Fibroblast of lung (primary cell): ENCODE data around the gene PRKACB. TPM values are rescaled to one million over a fixed set of nuclear protein-coding genes. Genes with fewer than 3 reads are reported as not detected.

Source experiments
- DNase-seq, 2 donors: peaks; one replicate each; pipeline versions ENCODE4 v3.0.0 to v3.0.0-alpha.2; 2010; ENCODE audit warnings: low read depth in 2 of 2
- H2AFZ ChIP-seq: 2 replicates; pipeline ENCODE4 v1.5.1; 2012; ENCODE audit warnings: low read length, control low read depth, inconsistent platforms
- H3K27ac ChIP-seq: 2 replicates; pipeline ENCODE4 v1.5.1; 2011; ENCODE audit warnings: low read length, control low read depth; ENCODE audit not compliant: insufficient read depth
- H3K27me3 ChIP-seq: 2 replicates; pipeline ENCODE4 v1.5.1; 2011; ENCODE audit warnings: mild to moderate bottlenecking, low read length; ENCODE audit not compliant: control insufficient read depth, insufficient read depth
- H3K36me3 ChIP-seq: 2 replicates; pipeline ENCODE4 v1.5.1; 2011; ENCODE audit warnings: low read length; ENCODE audit not compliant: control insufficient read depth, insufficient read depth
- H3K4me1 ChIP-seq: 2 replicates; pipeline ENCODE4 v1.5.1; 2011; ENCODE audit warnings: low read length; ENCODE audit not compliant: control insufficient read depth, insufficient read depth; ENCODE audit errors: extremely low read depth
- H3K4me2 ChIP-seq: 2 replicates; pipeline ENCODE4 v1.5.1; 2011; ENCODE audit warnings: low read length, control low read depth; ENCODE audit not compliant: insufficient read depth; ENCODE audit errors: extremely low read depth
- H3K4me3 ChIP-seq, 4 experiments: fragments of 200-600 bp in 1 of 4; sonication (generic) in 1 of 4; replicated peaks in 1 of 4; 2 replicates each; pipeline ENCODE4 v1.5.1; 2011 to 2016; ENCODE audit warnings: low read length in 4 of 4, low read depth in 3 of 4, mild to moderate bottlenecking in 3 of 4, control low read depth in 2 of 4, inconsistent platforms in 1 of 4, mixed read lengths in 1 of 4; ENCODE audit not compliant: insufficient read depth in 1 of 4; ENCODE audit errors: control extremely low read depth in 1 of 4
- H3K79me2 ChIP-seq: 2 replicates; pipeline ENCODE4 v1.5.1; 2012; ENCODE audit warnings: mild to moderate bottlenecking, low read length, inconsistent platforms; ENCODE audit not compliant: control insufficient read depth, insufficient read depth
- H3K9ac ChIP-seq: 2 replicates; pipeline ENCODE4 v1.5.1; 2011; ENCODE audit warnings: mild to moderate bottlenecking, low read length, control low read depth; ENCODE audit not compliant: insufficient read depth
- H3K9me3 ChIP-seq: 2 replicates; pipeline ENCODE4 v1.5.1; 2012; ENCODE audit warnings: low read depth, low read length; ENCODE audit not compliant: control insufficient read depth, insufficient read depth
- H4K20me1 ChIP-seq: 2 replicates; pipeline ENCODE4 v1.5.1; 2011; ENCODE audit warnings: low read length; ENCODE audit not compliant: control insufficient read depth, insufficient read depth; ENCODE audit errors: extremely low read depth
- EZH2 ChIP-seq: IDR thresholded peaks from 2 replicates; pipeline ENCODE4 v1.5.1; 2012; ENCODE audit warnings: low read length, control low read depth, mild to moderate bottlenecking; ENCODE audit errors: missing control alignments
- polyA minus RNA-seq: library from RNA; depleted of rRNA, polyadenylated mRNA; stranded (reverse); fragments of >200 nt; gene quantifications from 2 replicates; pipeline ENCODE4 v1.2.3, GENCODE V29; 2011; ENCODE audit warnings: low replicate concordance
- polyA plus RNA-seq, 2 donors: library from polyadenylated mRNA; depleted of rRNA in 1 of 2; stranded (reverse) in 1 of 2; unstranded in 1 of 2; fragments of >200 nt; gene quantifications; 2 replicates each; pipeline ENCODE4 v1.2.1, GENCODE V29; 2011 to 2012; ENCODE audit warnings: missing spikeins in 1 of 2
- total RNA-seq: library from RNA; depleted of rRNA; stranded (reverse); fragments of >200 nt; gene quantifications from 2 replicates; pipeline ENCODE4 v1.2.1, GENCODE V29; 2014
- TF ChIP-seq, protein P1 (sequence below), 2 donors: IDR thresholded peaks in 1 of 2; conservative IDR thresholded peaks in 1 of 2; 1 replicate in 1 of 2; 2 replicates in 1 of 2; pipeline ENCODE4 v1.5.1; 2011 to 2012; ENCODE audit warnings: low read length in 2 of 2, control low read depth in 1 of 2, inconsistent platforms in 1 of 2, low read depth in 1 of 2, mild to moderate bottlenecking in 1 of 2

PRKACB gene
- total RNA-seq = 18.5 and 22.0 TPM in 2 replicates
- polyA plus RNA-seq = 28.3 and 32.6 TPM in 2 replicates
- 15.4 and 17.2 TPM in 2 replicates for polyA plus RNA-seq (2012)
- polyA minus RNA-seq = 2.7 and 5.5 TPM in 2 replicates

DNA sequence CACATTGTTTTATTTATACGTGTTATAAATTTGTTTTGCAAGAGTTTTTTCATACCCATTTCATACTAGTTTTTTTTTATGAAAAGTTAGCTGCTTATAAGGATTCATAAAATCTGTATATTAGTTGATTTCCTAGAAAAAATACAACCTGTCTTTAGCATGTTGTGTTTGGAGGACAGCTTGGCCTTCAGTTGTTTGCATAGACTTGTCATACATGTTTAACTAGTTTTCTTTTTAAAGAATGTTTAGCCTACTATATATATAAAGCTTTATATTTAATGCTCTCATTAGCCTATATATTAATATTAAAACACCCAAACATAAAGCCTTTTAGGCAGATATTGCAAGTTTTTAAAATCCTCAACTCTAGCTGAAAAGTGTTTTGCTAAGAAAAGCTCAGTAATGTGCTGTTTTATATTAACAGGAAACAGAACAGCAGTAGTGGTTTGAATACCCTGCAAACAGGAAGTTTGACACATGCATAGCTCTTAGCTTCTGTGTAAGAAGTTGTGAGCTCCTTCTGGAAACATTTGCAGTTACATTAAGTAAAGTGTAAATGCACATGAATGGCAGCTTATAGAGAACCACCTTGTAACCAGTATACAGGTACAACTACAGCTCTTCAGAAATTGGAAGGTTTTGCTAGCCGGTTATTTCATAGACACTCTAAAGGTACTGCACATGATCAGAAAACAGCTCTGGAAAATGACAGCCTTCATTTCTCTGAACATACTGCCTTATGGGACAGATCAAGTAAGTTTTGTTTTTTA, at the start of gene PRKACB:
Gene PRKACB, plus strand, starts transcription at position 476 of the 770 bp plus-strand sequence. Its CDS starts 91 bp downstream, at position 567.
- Histone ChIP-seq H3K4me2 (peak within 1 kb of the TSS; percentile 18), H3K27me3 (no peaks in the 10 kb centered on the region), H3K9ac (no peak within 1 kb of the TSS), H3K4me1 (peaks cover 5% of the 10 kb centered on the region), H3K4me3 (no peak within 1 kb of the TSS), H3K9me3 (no peaks in the 10 kb centered on the region), H3K79me2 (no peaks in the 10 kb centered on the region), H2AFZ (peak within 1 kb of the TSS; percentile 35), H4K20me1 (no peaks in the 10 kb centered on the region), H3K27ac (no peak within 1 kb of the TSS), H3K36me3 (no peaks in the 10 kb centered on the region)
- peak; percentile 34 to 56 for DNase-seq
- no peak for TF ChIP-seq EZH2
- TF ChIP-seq, protein P1, sequence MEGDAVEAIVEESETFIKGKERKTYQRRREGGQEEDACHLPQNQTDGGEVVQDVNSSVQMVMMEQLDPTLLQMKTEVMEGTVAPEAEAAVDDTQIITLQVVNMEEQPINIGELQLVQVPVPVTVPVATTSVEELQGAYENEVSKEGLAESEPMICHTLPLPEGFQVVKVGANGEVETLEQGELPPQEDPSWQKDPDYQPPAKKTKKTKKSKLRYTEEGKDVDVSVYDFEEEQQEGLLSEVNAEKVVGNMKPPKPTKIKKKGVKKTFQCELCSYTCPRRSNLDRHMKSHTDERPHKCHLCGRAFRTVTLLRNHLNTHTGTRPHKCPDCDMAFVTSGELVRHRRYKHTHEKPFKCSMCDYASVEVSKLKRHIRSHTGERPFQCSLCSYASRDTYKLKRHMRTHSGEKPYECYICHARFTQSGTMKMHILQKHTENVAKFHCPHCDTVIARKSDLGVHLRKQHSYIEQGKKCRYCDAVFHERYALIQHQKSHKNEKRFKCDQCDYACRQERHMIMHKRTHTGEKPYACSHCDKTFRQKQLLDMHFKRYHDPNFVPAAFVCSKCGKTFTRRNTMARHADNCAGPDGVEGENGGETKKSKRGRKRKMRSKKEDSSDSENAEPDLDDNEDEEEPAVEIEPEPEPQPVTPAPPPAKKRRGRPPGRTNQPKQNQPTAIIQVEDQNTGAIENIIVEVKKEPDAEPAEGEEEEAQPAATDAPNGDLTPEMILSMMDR (conservative IDR thresholded peaks at IDR 0.05 in 1 of 2, IDR thresholded peaks at IDR 0.05 in 1 of 2; ENCODE audit: low read depth in 1 of 2, low read length in 2 of 2) = no peak

- H3K4me2 ChIP-seq = no peak overlapping the region
- no peak overlapping the region for H2AFZ ChIP-seq
- no peaks in the 10 kb centered on the region for H3K36me3 ChIP-seq
- no peaks in the 10 kb centered on the region for H4K20me1 ChIP-seq
- TF ChIP-seq EZH2 = no peak
- TF ChIP-seq, protein P1 (conservative IDR thresholded peaks at IDR 0.05 in 1 of 2, IDR thresholded peaks at IDR 0.05 in 1 of 2; ENCODE audit: low read depth in 1 of 2, low read length in 2 of 2) = no peak
- no peak overlapping the region for H3K4me3 ChIP-seq
- H3K27me3 ChIP-seq = no peaks in the 10 kb centered on the region
- H3K9me3 ChIP-seq = no peaks in the 10 kb centered on the region
- peaks cover 4% of the 10 kb centered on the region for H3K4me1 ChIP-seq
- H3K9ac ChIP-seq = no peak overlapping the region
- H3K27ac ChIP-seq = no peak overlapping the region
- no peak for DNase-seq
- H3K79me2 ChIP-seq = no peaks in the 10 kb centered on the region
Measured at GRCh38 chr1:84095308-84095707, 48.8 kb upstream of the PRKACB start.

GRCh38 chr1:84096176-84096575, 47.9 kb upstream of the PRKACB start:
- no peak overlapping the region for H2AFZ ChIP-seq
- H3K4me3 ChIP-seq = no peak overlapping the region
- no peaks in the 10 kb centered on the region for H3K27me3 ChIP-seq
- TF ChIP-seq, protein P1 (conservative IDR thresholded peaks at IDR 0.05 in 1 of 2, IDR thresholded peaks at IDR 0.05 in 1 of 2; ENCODE audit: low read depth in 1 of 2, low read length in 2 of 2) = no peak
- no peak for TF ChIP-seq EZH2
- no peaks in the 10 kb centered on the region for H3K36me3 ChIP-seq
- H3K9me3 ChIP-seq = no peaks in the 10 kb centered on the region
- H3K4me2 ChIP-seq = no peak overlapping the region
- H3K9ac ChIP-seq = no peak overlapping the region
- no peak overlapping the region for H3K27ac ChIP-seq
- no peaks in the 10 kb centered on the region for H3K4me1 ChIP-seq
- no peaks in the 10 kb centered on the region for H4K20me1 ChIP-seq
- H3K79me2 ChIP-seq = no peaks in the 10 kb centered on the region
- peak in 1 of 2 donors; percentile 80 for DNase-seq
